Hepatocyte (in vitro differentiated cells): ENCODE measurements around the gene FADS6. TPM values are rescaled to one million over a fixed set of nuclear protein-coding genes. Genes with fewer than 3 reads are reported as not detected.

Experiments used
- DNase-seq: peaks from one replicate; pipeline ENCODE4 v3.0.0-alpha.2; 2016; ENCODE audit warnings: low spot score
- H2AFZ ChIP-seq: fragments of 200-600 bp; sonication (generic); 2 replicates; pipeline ENCODE4 v1.6.0; 2016; ENCODE audit warnings: antibody characterized with exemption, mild to moderate bottlenecking
- H3K27ac ChIP-seq: fragments of 200-600 bp; sonication (generic); 2 replicates; pipeline ENCODE4 v1.5.1; 2016; ENCODE audit warnings: mild to moderate bottlenecking
- H3K27me3 ChIP-seq: fragments of 200-600 bp; sonication (generic); 2 replicates; pipeline ENCODE4 v1.6.1; 2016
- H3K36me3 ChIP-seq: fragments of 200-600 bp; sonication (generic); replicated peaks from 2 replicates; pipeline ENCODE4 v1.5.1; 2016; ENCODE audit warnings: low read depth; ENCODE audit not compliant: insufficient read depth
- H3K4me1 ChIP-seq: fragments of 200-600 bp; sonication (generic); 2 replicates; pipeline ENCODE4 v1.5.1; 2016; ENCODE audit warnings: mild to moderate bottlenecking, moderate library complexity; ENCODE audit not compliant: insufficient read depth
- H3K4me2 ChIP-seq: fragments of 200-600 bp; sonication (generic); 2 replicates; pipeline ENCODE4 v1.6.0; 2016
- H3K4me3 ChIP-seq: fragments of 200-600 bp; sonication (generic); 2 replicates; pipeline ENCODE4 v1.5.1; 2016; ENCODE audit warnings: mild to moderate bottlenecking
- H3K79me2 ChIP-seq: fragments of 200-600 bp; sonication (generic); 2 replicates; pipeline ENCODE4 v1.6.0; 2017; ENCODE audit warnings: mild to moderate bottlenecking
- H3K9me2 ChIP-seq: fragments of 200-600 bp; sonication (generic); replicated peaks from 2 replicates; pipeline ENCODE4 v1.6.0; 2017; ENCODE audit warnings: mild to moderate bottlenecking; ENCODE audit not compliant: insufficient read depth
- H3K9me3 ChIP-seq: fragments of 200-600 bp; sonication (generic); 2 replicates; pipeline ENCODE4 v1.5.1; 2016; ENCODE audit warnings: low read depth, mild to moderate bottlenecking
- H4K20me1 ChIP-seq: fragments of 200-600 bp; sonication (generic); 2 replicates; pipeline ENCODE4 v1.6.0; 2016; ENCODE audit warnings: mild to moderate bottlenecking; ENCODE audit not compliant: insufficient read depth, poor library complexity, severe bottlenecking
- EZH2 ChIP-seq: fragments of 200-600 bp; sonication (generic); IDR thresholded peaks from 2 replicates; pipeline ENCODE4 v1.6.1; 2016; ENCODE audit warnings: antibody characterized with exemption, mild to moderate bottlenecking, borderline replicate concordance
- EZH2phosphoT487 ChIP-seq: fragments of 200-600 bp; sonication (generic); IDR thresholded peaks from one replicate; pipeline ENCODE4 v1.6.1; 2018; ENCODE audit warnings: antibody characterized with exemption, mild to moderate bottlenecking, low read depth, moderate library complexity; ENCODE audit not compliant: unreplicated experiment, severe bottlenecking
- WGBS: methylation state at CpG from one replicate; pipeline ENCODE4 v1.1.6; 2016; ENCODE audit warnings: low lambda C conversion rate; ENCODE audit errors: missing lambda C conversion rate; 5-methylcytosine and 5-hydroxymethylcytosine counted together
- polyA plus RNA-seq: library from polyadenylated mRNA; unstranded; fragments of >200 nt; fragmentation: Nextera tagmentation; extraction: Ambion mirVana; gene quantifications from 2 replicates; pipeline ENCODE4 v1.2.1, GENCODE V29; 2016
- total RNA-seq: library from RNA; depleted of rRNA; stranded (reverse); fragments of >200 nt; gene quantifications from 2 replicates; pipeline ENCODE4 v1.2.3, GENCODE V29; 2014
- TF ChIP-seq, protein P1 (sequence below): fragments of 200-600 bp; sonication (generic); IDR thresholded peaks from 2 replicates; pipeline ENCODE4 v1.5.1; 2016; ENCODE audit warnings: antibody characterized with exemption, mild to moderate bottlenecking; ENCODE audit not compliant: poor library complexity

The FADS6 gene
- total and polyA plus RNA-seq, 2 experiments from 2014 or later: 4.2 to 4.3 TPM

DNA sequence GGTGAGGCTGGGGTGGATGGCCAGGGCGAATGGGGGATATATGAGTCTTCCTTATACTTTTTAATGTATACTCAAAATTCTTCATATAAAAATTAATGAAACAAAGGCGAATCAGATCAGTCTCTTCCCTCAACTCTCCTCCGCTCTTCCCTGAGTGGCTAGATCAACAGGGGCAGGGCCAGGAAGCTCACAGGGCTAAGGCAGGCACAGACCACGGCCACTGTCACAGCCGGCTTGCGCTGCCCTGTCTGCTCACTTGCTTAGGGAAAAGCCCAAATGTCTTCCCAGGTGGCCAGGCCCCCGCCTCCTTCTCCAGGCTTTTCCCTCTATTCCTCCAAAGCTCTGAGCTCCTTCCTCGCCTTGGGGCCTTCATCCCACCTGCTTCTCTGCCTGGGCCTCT, 39.8 kb downstream of the FADS6 start:
- DNase-seq: no peak
- WGBS: 86% methylated on average over 8 of the region's 8 CpGs
- TF ChIP-seq EZH2 (no peak), EZH2phosphoT487 (no peak)
- TF ChIP-seq, protein P1, sequence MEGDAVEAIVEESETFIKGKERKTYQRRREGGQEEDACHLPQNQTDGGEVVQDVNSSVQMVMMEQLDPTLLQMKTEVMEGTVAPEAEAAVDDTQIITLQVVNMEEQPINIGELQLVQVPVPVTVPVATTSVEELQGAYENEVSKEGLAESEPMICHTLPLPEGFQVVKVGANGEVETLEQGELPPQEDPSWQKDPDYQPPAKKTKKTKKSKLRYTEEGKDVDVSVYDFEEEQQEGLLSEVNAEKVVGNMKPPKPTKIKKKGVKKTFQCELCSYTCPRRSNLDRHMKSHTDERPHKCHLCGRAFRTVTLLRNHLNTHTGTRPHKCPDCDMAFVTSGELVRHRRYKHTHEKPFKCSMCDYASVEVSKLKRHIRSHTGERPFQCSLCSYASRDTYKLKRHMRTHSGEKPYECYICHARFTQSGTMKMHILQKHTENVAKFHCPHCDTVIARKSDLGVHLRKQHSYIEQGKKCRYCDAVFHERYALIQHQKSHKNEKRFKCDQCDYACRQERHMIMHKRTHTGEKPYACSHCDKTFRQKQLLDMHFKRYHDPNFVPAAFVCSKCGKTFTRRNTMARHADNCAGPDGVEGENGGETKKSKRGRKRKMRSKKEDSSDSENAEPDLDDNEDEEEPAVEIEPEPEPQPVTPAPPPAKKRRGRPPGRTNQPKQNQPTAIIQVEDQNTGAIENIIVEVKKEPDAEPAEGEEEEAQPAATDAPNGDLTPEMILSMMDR: no peak
- no peaks in the 10 kb centered on the region for H3K79me2 ChIP-seq
- H3K4me3 ChIP-seq: no peak overlapping the region
- no peak overlapping the region for H2AFZ ChIP-seq
- peaks cover 4% of the 10 kb centered on the region for H3K4me1 ChIP-seq
- peaks cover 70% of the 10 kb centered on the region for H3K27me3 ChIP-seq
- H3K9me2 ChIP-seq: no peaks in the 10 kb centered on the region
- no peaks in the 10 kb centered on the region for H3K9me3 ChIP-seq
- no peak overlapping the region for H3K27ac ChIP-seq
- H3K36me3 ChIP-seq: no peaks in the 10 kb centered on the region
- H3K4me2 ChIP-seq: no peak overlapping the region
- no peaks in the 10 kb centered on the region for H4K20me1 ChIP-seq

DNA sequence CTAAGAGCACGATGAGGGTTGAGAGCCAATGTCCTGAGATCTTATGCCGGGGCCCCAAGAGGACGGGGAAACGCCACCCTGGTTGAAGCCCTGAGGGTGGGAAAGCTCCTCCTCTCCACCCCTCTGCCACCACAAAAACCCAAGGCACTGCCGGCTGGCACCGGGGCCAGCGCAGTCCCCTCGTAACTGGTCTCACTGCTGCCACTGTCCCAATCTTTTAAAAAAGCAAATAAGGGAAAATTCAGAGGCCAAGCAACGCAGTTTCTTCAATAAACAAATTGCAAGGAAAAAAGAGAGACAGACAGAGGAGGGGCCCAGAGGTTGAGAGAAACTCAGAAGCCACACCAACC, 40.4 kb downstream of the FADS6 start:
- H3K4me1 ChIP-seq: peaks cover 4% of the 10 kb centered on the region
- H3K9me2 ChIP-seq: no peaks in the 10 kb centered on the region
- no peak overlapping the region for H2AFZ ChIP-seq
- H4K20me1 ChIP-seq: no peaks in the 10 kb centered on the region
- H3K79me2 ChIP-seq: no peaks in the 10 kb centered on the region
- H3K4me2 ChIP-seq: peak overlapping the region; percentile 75
- no peaks in the 10 kb centered on the region for H3K36me3 ChIP-seq
- TF ChIP-seq EZH2 (peak; percentile 33), EZH2phosphoT487 (no peak)
- TF ChIP-seq, protein P1: no peak
- H3K9me3 ChIP-seq: no peaks in the 10 kb centered on the region
- no peak overlapping the region for H3K4me3 ChIP-seq
- DNase-seq: no peak
- H3K27me3 ChIP-seq: peaks cover 71% of the 10 kb centered on the region
- WGBS: 27% methylated on average over 9 of the region's 9 CpGs
- no peak overlapping the region for H3K27ac ChIP-seq

DNA sequence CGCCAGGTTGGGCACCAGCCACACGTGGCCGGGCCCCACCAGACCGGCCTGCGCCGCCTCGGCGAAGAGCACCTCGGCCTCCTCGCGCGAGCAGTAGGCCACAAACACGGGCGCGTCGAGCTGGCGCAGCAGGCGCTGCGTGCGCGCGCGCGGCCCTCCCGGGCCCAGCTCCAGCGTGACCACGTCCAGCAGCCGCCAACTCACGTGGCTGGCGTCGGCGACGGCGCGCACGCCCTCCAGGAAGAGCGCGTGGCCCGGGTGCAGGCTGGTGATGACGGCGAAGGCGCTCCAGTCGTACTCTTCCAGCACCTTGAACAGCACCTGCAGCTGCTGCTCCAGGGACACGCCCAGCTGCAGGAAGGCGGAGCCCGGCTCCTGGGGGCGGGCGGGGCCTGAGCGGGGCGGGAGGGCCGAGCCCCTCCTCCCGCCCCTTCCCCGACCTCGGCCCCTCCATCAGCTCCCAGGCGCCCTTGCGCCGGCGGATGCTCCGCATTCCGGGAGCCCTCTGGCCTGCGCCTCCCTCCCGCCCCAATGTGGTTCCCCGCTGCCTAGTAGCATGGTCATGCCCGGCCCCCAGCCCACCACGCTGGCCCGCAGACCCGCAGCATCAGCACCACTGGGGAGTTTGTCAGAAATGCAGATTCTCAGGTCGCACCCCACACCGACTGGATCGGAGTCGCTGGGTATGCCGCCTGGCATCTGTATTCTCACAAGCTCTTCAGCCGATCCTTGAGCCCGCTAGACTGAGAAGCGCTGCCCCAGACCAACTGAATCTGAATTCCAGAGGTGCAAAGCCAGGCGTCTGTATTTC, 41.0 kb downstream of the FADS6 start:
- peaks cover 65% of the 10 kb centered on the region for H3K27me3 ChIP-seq
- peaks cover 4% of the 10 kb centered on the region for H3K4me1 ChIP-seq
- H3K4me2 ChIP-seq: peak overlapping the region; percentile 75
- no peaks in the 10 kb centered on the region for H3K9me2 ChIP-seq
- peak; percentile 76 for DNase-seq
- H3K27ac ChIP-seq: no peak overlapping the region
- no peaks in the 10 kb centered on the region for H3K79me2 ChIP-seq
- no peaks in the 10 kb centered on the region for H3K9me3 ChIP-seq
- 20% methylated on average over 57 of the region's 76 CpGs for WGBS
- TF ChIP-seq, protein P1: no peak
- no peak for TF ChIP-seq EZH2phosphoT487
- peak; percentile 63 for TF ChIP-seq EZH2
- H4K20me1 ChIP-seq: no peaks in the 10 kb centered on the region
- no peak overlapping the region for H2AFZ ChIP-seq
- H3K4me3 ChIP-seq: no peak overlapping the region
- no peaks in the 10 kb centered on the region for H3K36me3 ChIP-seq
